H9 (cell line): ENCODE measurements around the gene PRDX2. TPM values are rescaled to one million over a fixed set of nuclear protein-coding genes. Genes with fewer than 3 reads are reported as not detected.

ENCODE experiments used
- DNase-seq: peaks from one replicate; pipeline ENCODE4 v3.0.0-alpha.2; 2017
- H2AFZ ChIP-seq: one replicate; pipeline ENCODE4 v1.6.1; 2013; ENCODE audit warnings: mild to moderate bottlenecking, low read length, control low read depth, moderate library complexity
- H2AK5ac ChIP-seq: 2 replicates; pipeline ENCODE4 v1.6.1; 2013; ENCODE audit warnings: low read length, control low read depth, mixed read lengths; ENCODE audit not compliant: insufficient read length
- H2BK120ac ChIP-seq: one replicate; pipeline ENCODE4 v1.6.1; 2013; ENCODE audit warnings: low read depth, mild to moderate bottlenecking, low read length, control low read depth, inconsistent platforms; ENCODE audit not compliant: poor library complexity, severe bottlenecking
- H2BK12ac ChIP-seq: 2 replicates; pipeline ENCODE4 v1.6.1; 2013; ENCODE audit warnings: low read length, control low read depth, mixed read lengths, low read depth; ENCODE audit not compliant: insufficient read length
- H2BK15ac ChIP-seq: 2 replicates; pipeline ENCODE4 v1.6.1; 2013; ENCODE audit warnings: low read depth, low read length, control low read depth
- H2BK20ac ChIP-seq: one replicate; pipeline ENCODE4 v1.6.1; 2013; ENCODE audit warnings: low read depth, mild to moderate bottlenecking, low read length, control low read depth, inconsistent platforms; ENCODE audit not compliant: poor library complexity, severe bottlenecking
- H2BK5ac ChIP-seq: 2 replicates; pipeline ENCODE4 v1.6.1; 2013; ENCODE audit warnings: low read length, control low read depth, mixed read lengths; ENCODE audit not compliant: insufficient read length
- H3K14ac ChIP-seq: 2 replicates; pipeline ENCODE4 v1.6.1; 2013; ENCODE audit warnings: low read length, control low read depth; ENCODE audit not compliant: insufficient read depth
- H3K18ac ChIP-seq: 2 replicates; pipeline ENCODE4 v1.6.1; 2013; ENCODE audit warnings: low read depth, mild to moderate bottlenecking, mixed read lengths, low read length, control low read depth; ENCODE audit not compliant: insufficient read length
- H3K23ac ChIP-seq: 2 replicates; pipeline ENCODE4 v1.6.1; 2013; ENCODE audit warnings: low read length, control low read depth, mixed read lengths, low read depth; ENCODE audit not compliant: insufficient read length
- H3K23me2 ChIP-seq: 2 replicates; pipeline ENCODE4 v1.6.1; 2013; ENCODE audit warnings: low read depth, mild to moderate bottlenecking, mixed read lengths, low read length, control low read depth; ENCODE audit not compliant: insufficient read length, poor library complexity, severe bottlenecking
- H3K27ac ChIP-seq: 2 replicates; pipeline ENCODE4 v1.5.1; 2013; ENCODE audit warnings: low read length, control low read depth, mixed read lengths, low read depth; ENCODE audit not compliant: insufficient read length
- H3K27me3 ChIP-seq: 2 replicates; pipeline ENCODE4 v1.6.1; 2013; ENCODE audit warnings: low read length, control low read depth, inconsistent platforms; ENCODE audit not compliant: insufficient read depth
- H3K4ac ChIP-seq: 2 replicates; pipeline ENCODE4 v1.6.1; 2013; ENCODE audit warnings: low read depth, mild to moderate bottlenecking, control low read depth, inconsistent platforms, low read length, moderate library complexity
- H3K4me1 ChIP-seq: 2 replicates; pipeline ENCODE4 v1.6.1; 2013; ENCODE audit warnings: low read length, control low read depth, inconsistent platforms; ENCODE audit not compliant: insufficient read depth
- H3K4me2 ChIP-seq: 2 replicates; pipeline ENCODE4 v1.6.1; 2013; ENCODE audit warnings: low read length, control low read depth, mixed read lengths; ENCODE audit not compliant: insufficient read length, insufficient read depth
- H3K56ac ChIP-seq: 2 replicates; pipeline ENCODE4 v1.6.1; 2013; ENCODE audit warnings: low read depth, mild to moderate bottlenecking, mixed read lengths, low read length, control low read depth; ENCODE audit not compliant: insufficient read length
- H3K79me1 ChIP-seq: 2 replicates; pipeline ENCODE4 v1.6.1; 2013; ENCODE audit warnings: low read depth, mild to moderate bottlenecking, moderate library complexity, low read length, control low read depth, inconsistent platforms; ENCODE audit not compliant: insufficient read depth, poor library complexity, severe bottlenecking
- H3K79me2 ChIP-seq: 2 replicates; pipeline ENCODE4 v1.6.1; 2013; ENCODE audit warnings: low read length, control low read depth, inconsistent platforms; ENCODE audit not compliant: insufficient read depth
- H3K9ac ChIP-seq: 2 replicates; pipeline ENCODE4 v1.6.1; 2013; ENCODE audit warnings: low read length, control low read depth, mixed read lengths; ENCODE audit not compliant: insufficient read length; ENCODE audit errors: extremely low read depth
- H3K9me3 ChIP-seq: one replicate; pipeline ENCODE4 v1.6.1; 2013; ENCODE audit warnings: low read depth, low read length, inconsistent platforms; ENCODE audit not compliant: control insufficient read depth
- H3T11ph ChIP-seq: one replicate; pipeline ENCODE4 v1.6.1; 2013; ENCODE audit warnings: mild to moderate bottlenecking, low read length, control low read depth, inconsistent platforms
- H4K20me1 ChIP-seq: one replicate; pipeline ENCODE4 v1.6.1; 2013; ENCODE audit not compliant: control insufficient read depth, insufficient read length, insufficient read depth
- H4K5ac ChIP-seq: 2 replicates; pipeline ENCODE4 v1.6.1; 2013; ENCODE audit warnings: low read depth, mild to moderate bottlenecking, mixed read lengths, low read length, control low read depth; ENCODE audit not compliant: insufficient read length
- H4K8ac ChIP-seq: replicated peaks from 2 replicates; pipeline ENCODE4 v1.6.1; 2013; ENCODE audit warnings: low read length, control low read depth, mixed read lengths, low read depth; ENCODE audit not compliant: insufficient read length
- H4K91ac ChIP-seq: 2 replicates; pipeline ENCODE4 v1.6.1; 2013; ENCODE audit warnings: low read depth, mild to moderate bottlenecking, moderate library complexity, mixed read lengths, low read length, control low read depth; ENCODE audit not compliant: insufficient read length
- H3K27ac Mint-ChIP-seq, 3 experiments: 2 replicates in 2 of 3; 3 replicates in 1 of 3; pipeline ENCODE4 v1.8.0; 2020 to 2021; ENCODE audit warnings: mixed read lengths in 3 of 3, mild to moderate bottlenecking in 1 of 3, moderate library complexity in 1 of 3
- H3K27me3 Mint-ChIP-seq: 2 replicates; pipeline ENCODE4 v1.8.0; 2021; ENCODE audit warnings: low read depth, mild to moderate bottlenecking, moderate library complexity, mixed read lengths
- H3K36me3 Mint-ChIP-seq, 3 experiments: 2 replicates in 2 of 3; 3 replicates in 1 of 3; pipeline ENCODE4 v1.8.0; 2020 to 2021; ENCODE audit warnings: low read depth in 3 of 3, mixed read lengths in 3 of 3; ENCODE audit not compliant: insufficient read depth in 1 of 3
- H3K4me1 Mint-ChIP-seq, 2 experiments: 2 replicates each; pipeline ENCODE4 v1.8.0; 2020; ENCODE audit warnings: mixed read lengths in 2 of 2
- H3K4me3 Mint-ChIP-seq, 2 experiments: 2 replicates in 1 of 2; 3 replicates in 1 of 2; pipeline ENCODE4 v1.8.0; 2020 to 2021; ENCODE audit warnings: mild to moderate bottlenecking in 2 of 2, mixed read lengths in 2 of 2, moderate library complexity in 1 of 2
- H3K9me3 Mint-ChIP-seq, 2 experiments: 2 replicates in 1 of 2; 3 replicates in 1 of 2; pipeline ENCODE4 v1.8.0; 2020; ENCODE audit warnings: mild to moderate bottlenecking in 2 of 2, mixed read lengths in 2 of 2, moderate library complexity in 1 of 2
- CTCF ChIP-seq: fragments of 200-600 bp; sonication (generic); conservative IDR thresholded peaks from 3 replicates; pipeline ENCODE4 v1.8.0; 2021; ENCODE audit warnings: antibody characterized with exemption, mild to moderate bottlenecking
- WGBS: extraction: QIAGEN DNeasy Blood & Tissue Kit; methylation state at CpG from one replicate; pipeline ENCODE4 v1.1.7; 2013; ENCODE audit warnings: missing lambda C conversion rate, low lambda C conversion rate, mixed read lengths; ENCODE audit not compliant: insufficient read length; ENCODE audit errors: extremely low coverage; 5-methylcytosine and 5-hydroxymethylcytosine counted together
- total RNA-seq: library from RNA; stranded (reverse); gene quantifications from 2 replicates; pipeline ENCODE4 v1.2.1, GENCODE V29; 2021

The PRDX2 gene
- total RNA-seq, 1 experiment from 2014 or later, result 468 TPM

- Histone ChIP-seq H3K9ac (no peak overlapping the region), H2AFZ (no peak overlapping the region), H2BK20ac (no peak overlapping the region), H3K79me2 (no peaks in the 10 kb centered on the region), H3K4ac (no peak overlapping the region), H4K20me1 (no peaks in the 10 kb centered on the region), H2BK15ac (no peak overlapping the region), H3K27me3 (no peaks in the 10 kb centered on the region), H3K4me1 (no peaks in the 10 kb centered on the region; the same call in 1 of the 2 replicates), H2BK5ac (no peak overlapping the region), H3K23ac (no peak overlapping the region), H3K18ac (no peak overlapping the region), H3K23me2 (no peaks in the 10 kb centered on the region), H2BK12ac (no peak overlapping the region), H3K27ac (no peak overlapping the region), H3K14ac (no peak overlapping the region), H4K8ac (no peak overlapping the region), H2AK5ac (no peak overlapping the region), H3K4me2 (no peak overlapping the region), H4K91ac (no peak overlapping the region), H3K79me1 (no peaks in the 10 kb centered on the region), H3K56ac (no peak overlapping the region), H2BK120ac (no peak overlapping the region), H3T11ph (no peak overlapping the region), H3K9me3 (no peaks in the 10 kb centered on the region), H4K5ac (no peak overlapping the region)
- Mint-ChIP-seq H3K4me3 (peak overlapping the region in 1 of 2 experiments; percentile 44; a peak in 1 of 5 replicates), H3K27me3 (no peaks in the 10 kb centered on the region; the same call in 1 of the 2 replicates), H3K4me1 (peaks cover 3 to 11% of the 10 kb centered on the region in 2 experiments), H3K36me3 (peaks cover 32 to 65% (median 54%) of the 10 kb centered on the region in 3 experiments), H3K9me3 (peaks cover 0 to 3% of the 10 kb centered on the region in 2 experiments; a peak in 2 of 5 replicates), H3K27ac (no peak overlapping the region)
- WGBS, result no CpG with 5 or more reads among the region's 16 CpGs
- no peak for TF ChIP-seq CTCF
- DNase-seq, result no peak
Observed at GRCh38 chr19:12764698-12765097, 36.9 kb downstream of the PRDX2 start.
